Temporal lobe (tissue), 2 donors: Measurements from ENCODE around the gene CLDN25. TPM values are rescaled to one million over a fixed set of nuclear protein-coding genes. Genes with fewer than 3 reads are reported as not detected.

Experiments
- small RNA-seq: library from RNA; depleted of rRNA; stranded (forward); fragments of <200 nt; gene quantifications from one replicate; pipeline ENCODE3, GENCODE V24; 2014; ENCODE audit warnings: low replicate concordance
- total RNA-seq: library from RNA; depleted of rRNA; stranded (reverse); fragments of >200 nt; gene quantifications from one replicate; pipeline ENCODE4 v1.2.3, GENCODE V29; 2014

CLDN25 gene
- total RNA-seq, 1 donor from 2014 or later = not detected

Small RNA genes within 50 kb of the gene (small RNA-seq; reads per million reads assigned to genes)
- gene LRRC37A13P (not detected), gene RPS29P19 (not detected)

Other genes starting within 250 kb of the CLDN25 start
- 2.0 TPM for gene TMPRSS5, start 73.5 kb upstream of the CLDN25 start, total RNA-seq
- 9.8 TPM for gene ZW10, start 6.1 kb upstream of the CLDN25 start, total RNA-seq
- gene USP28, start 95.8 kb downstream of the CLDN25 start, total RNA-seq = 19.7 TPM
- gene HTR3B, start 125.0 kb downstream of the CLDN25 start, total RNA-seq = 0.25 TPM
- gene HTR3A, start 195.3 kb downstream of the CLDN25 start, total RNA-seq = 0.74 TPM